Gastrocnemius medialis (tissue), 4 donors: Measurements from ENCODE around the gene DEFB131B.
"Not testable (repeated sequence)": the region's sequence is repeated elsewhere in the genome, so short reads cannot be mapped to it uniquely, and the experiment has no call there.

Source experiments
- CTCF ChIP-seq, 5 experiments: fragments of 450-650 bp in 3 of 5; fragments of 200-600 bp in 2 of 5; sonication (generic) in 2 of 5; IDR thresholded peaks in 4 of 5; conservative IDR thresholded peaks in 1 of 5; 1 replicate in 4 of 5; 2 replicates in 1 of 5; pipeline ENCODE4 v1.5.1; 2016 to 2019; ENCODE audit warnings: antibody characterized with exemption in 5 of 5, mild to moderate bottlenecking in 3 of 5, moderate library complexity in 3 of 5
- POLR2A ChIP-seq, 2 donors: fragments of 450-650 bp; IDR thresholded peaks; one replicate each; pipeline ENCODE4 v1.6.1; 2017; ENCODE audit warnings: antibody characterized with exemption in 2 of 2, mild to moderate bottlenecking in 2 of 2, moderate library complexity in 2 of 2

GRCh38 chr11:71911321-71911985 lies 33.2 kb downstream of the DEFB131B start:
- not testable (repeated sequence) for TF ChIP-seq POLR2A (IDR thresholded peaks at IDR 0.05); CTCF (IDR thresholded peaks at IDR 0.05 in 4 of 5, conservative IDR thresholded peaks at IDR 0.05 in 1 of 5)
